Left lung (tissue), 10 donors: Measurements from ENCODE around the gene SCG3. TPM values are rescaled to one million over a fixed set of nuclear protein-coding genes. Genes with fewer than 3 reads are reported as not detected.

Experiments
- ATAC-seq: fragments of 200-7000 bp; cut with Tn5 transposase; one replicate; pipeline ENCODE4 v1.9.1; 2020; ENCODE audit warnings: moderate library complexity
- DNase-seq, 4 donors: peaks; one replicate each; pipeline ENCODE4 v3.0.0-alpha.2; 2013 to 2020
- H3K27ac ChIP-seq, 2 donors: fragments of 200-600 bp; sonication (generic) in 1 of 2; one replicate each; pipeline versions ENCODE4 v1.5.0 to v1.8.0; 2020 to 2021
- H3K27me3 ChIP-seq, 2 donors: fragments of 200-600 bp; sonication (generic) in 1 of 2; one replicate each; pipeline versions ENCODE4 v1.5.0 to v1.8.0; 2020 to 2021
- H3K36me3 ChIP-seq, 2 donors: fragments of 200-600 bp; sonication (generic) in 1 of 2; one replicate each; pipeline versions ENCODE4 v1.5.0 to v1.8.0; 2020 to 2021
- H3K4me1 ChIP-seq, 2 donors: fragments of 200-600 bp; one replicate each; pipeline ENCODE4 v1.8.0; 2021
- H3K4me3 ChIP-seq, 2 donors: fragments of 200-600 bp; sonication (generic) in 1 of 2; one replicate each; pipeline versions ENCODE4 v1.5.0 to v1.8.0; 2020 to 2021; ENCODE audit warnings: mild to moderate bottlenecking in 1 of 2
- H3K9me3 ChIP-seq, 2 donors: fragments of 200-600 bp; sonication (generic) in 1 of 2; one replicate each; pipeline versions ENCODE4 v1.5.0 to v1.8.0; 2020 to 2021
- CTCF ChIP-seq, 2 donors: fragments of 200-600 bp; sonication (generic) in 1 of 2; IDR thresholded peaks; one replicate each; pipeline versions ENCODE4 v1.5.0 to v1.8.0; 2021; ENCODE audit warnings: antibody characterized with exemption in 2 of 2
- intact Hi-C, 2 donors: fragments of 100-400 bp; cut with DNase I; formaldehyde crosslinking; loops; one replicate each; pipeline versions ENCODE4 v1.11.2 to v1.14.2; 2022
- polyA plus RNA-seq, 6 donors: library from polyadenylated mRNA; unstranded; fragments of 120-200 nt; gene quantifications; one replicate each; pipeline ENCODE4 v1.2.1, GENCODE V29; 2013; ENCODE audit not compliant: insufficient read length in 6 of 6
- total RNA-seq, 2 donors: library from RNA; stranded (reverse); fragmentation: NEBNext Ultra II Directional; extraction: Animal tissue kit (Norgen Biotek cat#: 25700); gene quantifications; one replicate each; pipeline ENCODE4 v1.2.1, GENCODE V29; 2021
- donor health status: DM: no; HTN: yes; CAD: no.
- donor health status: DM: no; HTN: no; CAD: no.

Gene SCG3
- total and polyA plus RNA-seq, 8 donors, result 0.12 to 2.2 (median 1.2) TPM; not detected in 1

GRCh38 chr15:51732646-51733045 lies 51.3 kb downstream of the SCG3 start:
- no peak for DNase-seq
- TF ChIP-seq CTCF (IDR thresholded peaks at IDR 0.05), result no peak
- Histone ChIP-seq H3K27me3 (no peaks in the 10 kb centered on the region), H3K4me1 (peaks cover 15 to 57% of the 10 kb centered on the region in 2 donors), H3K4me3 (no peak overlapping the region), H3K36me3 (no peaks in the 10 kb centered on the region), H3K27ac (peak overlapping the region; percentile 83 to 93), H3K9me3 (no peaks in the 10 kb centered on the region)
- intact Hi-C loops, result no loop called here
- ATAC-seq, result no peak

- H3K9me3 ChIP-seq, result no peaks in the 10 kb centered on the region
- no peak for DNase-seq
- no peaks in the 10 kb centered on the region for H3K36me3 ChIP-seq
- intact Hi-C loops, result no loop called here
- no peaks in the 10 kb centered on the region for H3K27me3 ChIP-seq
- TF ChIP-seq CTCF (IDR thresholded peaks at IDR 0.05), result no peak
- H3K4me1 ChIP-seq, result peaks cover 15 to 63% of the 10 kb centered on the region in 2 donors
- no peak overlapping the region for H3K27ac ChIP-seq
- peak overlapping the region in 1 of 2 donors; percentile 82 for H3K4me3 ChIP-seq
- no peak for ATAC-seq
Measured at GRCh38 chr15:51735228-51736010, 54.1 kb downstream of the SCG3 start.

- no peaks in the 10 kb centered on the region for H3K27me3 ChIP-seq
- intact Hi-C loops, result no loop called here
- no peaks in the 10 kb centered on the region for H3K9me3 ChIP-seq
- H3K4me3 ChIP-seq, result peak overlapping the region in 1 of 2 donors; percentile 82
- H3K4me1 ChIP-seq, result peaks cover 10 to 56% of the 10 kb centered on the region in 2 donors
- no peak for DNase-seq
- H3K36me3 ChIP-seq, result no peaks in the 10 kb centered on the region
- ATAC-seq, result no peak
- H3K27ac ChIP-seq, result no peak overlapping the region
- TF ChIP-seq CTCF (IDR thresholded peaks at IDR 0.05), result no peak
Measured at GRCh38 chr15:51736069-51736468, 54.8 kb downstream of the SCG3 start.

- Histone ChIP-seq H3K36me3 (no peaks in the 10 kb centered on the region), H3K27ac (peak overlapping the region; percentile 82 to 91), H3K4me3 (peak overlapping the region; percentile 66 to 82), H3K27me3 (no peaks in the 10 kb centered on the region), H3K9me3 (no peaks in the 10 kb centered on the region), H3K4me1 (peaks cover 5 to 47% of the 10 kb centered on the region in 2 donors)
- ATAC-seq (peak; percentile 60), DNase-seq (peak in 3 of 4 donors; percentile 31 to 87 (median 61))
- no peak for TF ChIP-seq CTCF (IDR thresholded peaks at IDR 0.05)
- intact Hi-C loops, result no loop called here
Measured at GRCh38 chr15:51736751-51737521, 55.6 kb downstream of the SCG3 start.
